ENCODE data around the gene PIBF1.

DNA sequence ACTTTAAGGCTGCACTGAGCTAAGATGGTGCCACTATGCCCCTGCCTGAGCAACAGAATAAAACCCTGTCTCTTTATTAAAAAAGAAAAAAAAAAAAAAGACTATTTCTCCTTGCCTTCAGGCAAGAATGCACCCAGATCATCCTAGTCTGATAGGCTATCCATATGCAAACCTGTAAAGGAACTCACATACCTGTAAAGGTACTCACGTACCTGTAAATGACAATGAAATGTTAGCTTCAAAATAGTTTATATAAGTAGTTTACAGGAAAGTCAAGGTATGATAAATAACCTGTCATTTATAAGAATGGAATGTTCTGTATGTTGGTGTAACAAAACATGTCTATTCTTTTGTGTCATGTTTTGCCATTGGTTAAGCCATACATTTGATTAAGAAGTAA lies 86.3 kb downstream of the PIBF1 start:
- no peak for TF ChIP-seq POLR2A (IDR thresholded peaks at IDR 0.05; ENCODE audit: low read length)
- TF ChIP-seq GATA1 (IDR thresholded peaks at IDR 0.05; ENCODE audit: low read depth, low read length) = no peak
